Activated CD4-positive, alpha-beta T cell treated with anti-CD3 and anti-CD28 coated beads, Interleukin-2, amount 10 ng/mL, durations not matched to agents 7 days and 5 days (primary cell): ENCODE results near the gene SLC38A9. TPM values are rescaled to one million over a fixed set of nuclear protein-coding genes. Genes with fewer than 3 reads are reported as not detected.

Experiments
- CTCF ChIA-PET: fragments of 350-600 bp; sonication (Branson Sonifier 250); formaldehyde crosslinking; loops from one replicate; lab custom pipeline; 2021; ENCODE audit warnings: antibody characterized with exemption; lab: Charles Lee
- POLR2A ChIA-PET: fragments of 350-600 bp; sonication (Branson Sonifier 250); formaldehyde crosslinking; loops from one replicate; lab custom pipeline; 2021; ENCODE audit warnings: antibody characterized with exemption; lab: Charles Lee
- DNase-seq: peaks from one replicate; pipeline ENCODE4 v3.0.0-alpha.2; 2020
- H3K27ac Mint-ChIP-seq: one replicate; pipeline ENCODE4 v1.8.0; 2021; ENCODE audit warnings: mild to moderate bottlenecking, moderate library complexity, mixed read lengths
- H3K27me3 Mint-ChIP-seq: one replicate; pipeline ENCODE4 v1.8.0; 2021; ENCODE audit warnings: mixed read lengths
- H3K36me3 Mint-ChIP-seq: one replicate; pipeline ENCODE4 v1.8.0; 2021; ENCODE audit warnings: low read depth, mixed read lengths
- H3K4me1 Mint-ChIP-seq: one replicate; pipeline ENCODE4 v1.8.0; 2021; ENCODE audit warnings: mixed read lengths
- H3K4me3 Mint-ChIP-seq: one replicate; pipeline ENCODE4 v1.8.0; 2021; ENCODE audit warnings: mild to moderate bottlenecking, moderate library complexity, mixed read lengths
- H3K9me3 Mint-ChIP-seq: one replicate; pipeline ENCODE4 v1.8.0; 2021; ENCODE audit warnings: mixed read lengths
- total RNA-seq, 2 experiments: library from RNA; stranded (reverse); gene quantifications; one replicate each; pipeline ENCODE4 v1.2.3, GENCODE V29; 2021

SLC38A9 gene
- total RNA-seq, 2 experiments from 2014 or later, result 26.6 to 29.0 TPM

GRCh38 chr5:55675119-55675518 is 37.0 kb downstream of the SLC38A9 start:
- H3K27me3 Mint-ChIP-seq, result no peaks in the 10 kb centered on the region
- ChIA-PET POLR2A (no interaction called here), CTCF (no interaction called here)
- peaks cover 6% of the 10 kb centered on the region for H3K36me3 Mint-ChIP-seq
- no peak overlapping the region for H3K27ac Mint-ChIP-seq
- peaks cover 18% of the 10 kb centered on the region for H3K4me1 Mint-ChIP-seq
- DNase-seq, result no peak
- no peaks in the 10 kb centered on the region for H3K9me3 Mint-ChIP-seq
- H3K4me3 Mint-ChIP-seq, result no peak overlapping the region

- H3K27me3 Mint-ChIP-seq, result no peaks in the 10 kb centered on the region
- no peak for DNase-seq
- H3K27ac Mint-ChIP-seq, result no peak overlapping the region
- H3K4me1 Mint-ChIP-seq, result peaks cover 18% of the 10 kb centered on the region
- peaks cover 6% of the 10 kb centered on the region for H3K36me3 Mint-ChIP-seq
- no peaks in the 10 kb centered on the region for H3K9me3 Mint-ChIP-seq
- ChIA-PET POLR2A (no interaction called here), CTCF (no interaction called here)
- H3K4me3 Mint-ChIP-seq, result no peak overlapping the region
Observed at GRCh38 chr5:55674340-55674739, 37.8 kb downstream of the SLC38A9 start.

GRCh38 chr5:55672477-55672911 is 39.6 kb downstream of the SLC38A9 start:
- POLR2A ChIA-PET, result no interaction called here
- no peak for DNase-seq
- CTCF ChIA-PET, result no interaction called here
- peaks cover 8% of the 10 kb centered on the region for H3K36me3 Mint-ChIP-seq
- no peaks in the 10 kb centered on the region for H3K27me3 Mint-ChIP-seq
- H3K4me1 Mint-ChIP-seq, result peaks cover 10% of the 10 kb centered on the region
- H3K9me3 Mint-ChIP-seq, result no peaks in the 10 kb centered on the region
- H3K4me3 Mint-ChIP-seq, result no peak overlapping the region
- H3K27ac Mint-ChIP-seq, result no peak overlapping the region

- Mint-ChIP-seq H3K36me3 (peaks cover 11% of the 10 kb centered on the region), H3K4me1 (peaks cover 10% of the 10 kb centered on the region), H3K9me3 (no peaks in the 10 kb centered on the region), H3K27ac (no peak overlapping the region), H3K27me3 (no peaks in the 10 kb centered on the region), H3K4me3 (no peak overlapping the region)
- no peak for DNase-seq
- ChIA-PET POLR2A (no interaction called here), CTCF (no interaction called here)
Observed at GRCh38 chr5:55671975-55672374, 40.1 kb downstream of the SLC38A9 start.

GRCh38 chr5:55668356-55668755 is 43.8 kb downstream of the SLC38A9 start:
- H3K27ac Mint-ChIP-seq, result no peak overlapping the region
- ChIA-PET CTCF (no interaction called here), POLR2A (no interaction called here)
- no peaks in the 10 kb centered on the region for H3K4me1 Mint-ChIP-seq
- peaks cover 14% of the 10 kb centered on the region for H3K36me3 Mint-ChIP-seq
- no peaks in the 10 kb centered on the region for H3K9me3 Mint-ChIP-seq
- no peaks in the 10 kb centered on the region for H3K27me3 Mint-ChIP-seq
- no peak overlapping the region for H3K4me3 Mint-ChIP-seq
- no peak for DNase-seq

GRCh38 chr5:55667938-55668337 is 44.2 kb downstream of the SLC38A9 start:
- Mint-ChIP-seq H3K9me3 (no peaks in the 10 kb centered on the region), H3K27me3 (no peaks in the 10 kb centered on the region), H3K4me1 (no peaks in the 10 kb centered on the region), H3K27ac (no peak overlapping the region), H3K4me3 (no peak overlapping the region), H3K36me3 (peaks cover 14% of the 10 kb centered on the region)
- no peak for DNase-seq
- ChIA-PET CTCF (no interaction called here), POLR2A (no interaction called here)

- H3K27ac Mint-ChIP-seq, result no peak overlapping the region
- ChIA-PET CTCF (no interaction called here), POLR2A (no interaction called here)
- H3K27me3 Mint-ChIP-seq, result no peaks in the 10 kb centered on the region
- no peak overlapping the region for H3K4me3 Mint-ChIP-seq
- H3K4me1 Mint-ChIP-seq, result peaks cover 4% of the 10 kb centered on the region
- peaks cover 18% of the 10 kb centered on the region for H3K36me3 Mint-ChIP-seq
- DNase-seq, result no peak
- no peaks in the 10 kb centered on the region for H3K9me3 Mint-ChIP-seq
Observed at GRCh38 chr5:55665065-55665464, 47.1 kb downstream of the SLC38A9 start.

- peaks cover 20% of the 10 kb centered on the region for H3K36me3 Mint-ChIP-seq
- ChIA-PET POLR2A (no interaction called here), CTCF (interaction anchor here (0.6 kb wide), 1 partner anchor 34 kb away, joined by 3 read pairs; no protein-coding TSS in a partner anchor)
- peaks cover 6% of the 10 kb centered on the region for H3K4me1 Mint-ChIP-seq
- no peak overlapping the region for H3K4me3 Mint-ChIP-seq
- H3K27me3 Mint-ChIP-seq, result no peaks in the 10 kb centered on the region
- no peak overlapping the region for H3K27ac Mint-ChIP-seq
- no peak for DNase-seq
- no peaks in the 10 kb centered on the region for H3K9me3 Mint-ChIP-seq
Observed at GRCh38 chr5:55657443-55657842, 54.7 kb downstream of the SLC38A9 start.

- Mint-ChIP-seq H3K9me3 (no peaks in the 10 kb centered on the region), H3K36me3 (peaks cover 38% of the 10 kb centered on the region), H3K4me3 (peak overlapping the region; percentile 1), H3K4me1 (peaks cover 31% of the 10 kb centered on the region), H3K27me3 (no peaks in the 10 kb centered on the region), H3K27ac (peak overlapping the region; percentile 69)
- POLR2A ChIA-PET, result no interaction called here
- DNase-seq, result peak; percentile 33
- CTCF ChIA-PET, result interaction anchor here (0.6 to 1.1 kb wide), 6 partner anchors 14 to 1266 kb away, joined by 3 to 6 read pairs (median 3); no protein-coding TSS in a partner anchor
Observed at GRCh38 chr5:55650386-55650785, 61.7 kb downstream of the SLC38A9 start.

GRCh38 chr5:55649963-55650362 is 62.2 kb downstream of the SLC38A9 start:
- no peak for DNase-seq
- Mint-ChIP-seq H3K36me3 (peaks cover 42% of the 10 kb centered on the region), H3K4me1 (peaks cover 31% of the 10 kb centered on the region), H3K27me3 (no peaks in the 10 kb centered on the region), H3K9me3 (no peaks in the 10 kb centered on the region), H3K27ac (peak overlapping the region; percentile 48), H3K4me3 (peak overlapping the region; percentile 1)
- CTCF ChIA-PET, result interaction anchor here (0.6 to 1.1 kb wide), 8 partner anchors 9 to 984 kb away, joined by 3 read pairs; no protein-coding TSS in a partner anchor
- POLR2A ChIA-PET, result no interaction called here

- Mint-ChIP-seq H3K9me3 (no peaks in the 10 kb centered on the region), H3K27me3 (no peaks in the 10 kb centered on the region), H3K4me1 (peaks cover 11% of the 10 kb centered on the region), H3K4me3 (no peak overlapping the region), H3K27ac (no peak overlapping the region), H3K36me3 (peaks cover 31% of the 10 kb centered on the region)
- CTCF ChIA-PET, result no interaction called here
- no peak for DNase-seq
- POLR2A ChIA-PET, result no interaction called here
Observed at GRCh38 chr5:55645304-55645703, 66.8 kb downstream of the SLC38A9 start.

GRCh38 chr5:55638455-55638854 is 73.7 kb downstream of the SLC38A9 start:
- Mint-ChIP-seq H3K27me3 (no peaks in the 10 kb centered on the region), H3K4me3 (no peak overlapping the region), H3K9me3 (no peaks in the 10 kb centered on the region), H3K36me3 (peaks cover 15% of the 10 kb centered on the region), H3K27ac (no peak overlapping the region), H3K4me1 (peaks cover 14% of the 10 kb centered on the region)
- DNase-seq, result no peak
- CTCF ChIA-PET, result interaction anchor here (0.6 kb wide), 1 partner anchor 307 kb away, joined by 3 read pairs; no protein-coding TSS in a partner anchor
- POLR2A ChIA-PET, result no interaction called here

GRCh38 chr5:55638051-55638450 is 74.1 kb downstream of the SLC38A9 start:
- CTCF ChIA-PET, result interaction anchor here (0.6 kb wide), 1 partner anchor 307 kb away, joined by 3 read pairs; no protein-coding TSS in a partner anchor
- POLR2A ChIA-PET, result no interaction called here
- H3K4me3 Mint-ChIP-seq, result no peak overlapping the region
- no peak overlapping the region for H3K27ac Mint-ChIP-seq
- H3K27me3 Mint-ChIP-seq, result no peaks in the 10 kb centered on the region
- no peak for DNase-seq
- H3K4me1 Mint-ChIP-seq, result peaks cover 15% of the 10 kb centered on the region
- H3K9me3 Mint-ChIP-seq, result no peaks in the 10 kb centered on the region
- H3K36me3 Mint-ChIP-seq, result peaks cover 14% of the 10 kb centered on the region

GRCh38 chr5:55636683-55637082 is 75.4 kb downstream of the SLC38A9 start:
- H3K27me3 Mint-ChIP-seq, result no peaks in the 10 kb centered on the region
- CTCF ChIA-PET, result interaction anchor here (0.9 to 1.4 kb wide), 3 partner anchors 14 to 37 kb away, joined by 3 to 4 read pairs (median 4); no protein-coding TSS in a partner anchor
- H3K9me3 Mint-ChIP-seq, result no peaks in the 10 kb centered on the region
- peaks cover 15% of the 10 kb centered on the region for H3K4me1 Mint-ChIP-seq
- POLR2A ChIA-PET, result no interaction called here
- no peak overlapping the region for H3K27ac Mint-ChIP-seq
- peaks cover 16% of the 10 kb centered on the region for H3K36me3 Mint-ChIP-seq
- DNase-seq, result no peak
- no peak overlapping the region for H3K4me3 Mint-ChIP-seq
